Measurements from ENCODE around the gene SYNGR2. TPM values are rescaled to one million over a fixed set of nuclear protein-coding genes. Genes with fewer than 3 reads are reported as not detected.

Gene SYNGR2
- total and polyA plus RNA-seq, 9 of the 15 experiments (the other 6 are each of a cell fraction or from before 2014, with no cell fraction given): 1.4 to 173 (median 87.8) TPM

DNA sequence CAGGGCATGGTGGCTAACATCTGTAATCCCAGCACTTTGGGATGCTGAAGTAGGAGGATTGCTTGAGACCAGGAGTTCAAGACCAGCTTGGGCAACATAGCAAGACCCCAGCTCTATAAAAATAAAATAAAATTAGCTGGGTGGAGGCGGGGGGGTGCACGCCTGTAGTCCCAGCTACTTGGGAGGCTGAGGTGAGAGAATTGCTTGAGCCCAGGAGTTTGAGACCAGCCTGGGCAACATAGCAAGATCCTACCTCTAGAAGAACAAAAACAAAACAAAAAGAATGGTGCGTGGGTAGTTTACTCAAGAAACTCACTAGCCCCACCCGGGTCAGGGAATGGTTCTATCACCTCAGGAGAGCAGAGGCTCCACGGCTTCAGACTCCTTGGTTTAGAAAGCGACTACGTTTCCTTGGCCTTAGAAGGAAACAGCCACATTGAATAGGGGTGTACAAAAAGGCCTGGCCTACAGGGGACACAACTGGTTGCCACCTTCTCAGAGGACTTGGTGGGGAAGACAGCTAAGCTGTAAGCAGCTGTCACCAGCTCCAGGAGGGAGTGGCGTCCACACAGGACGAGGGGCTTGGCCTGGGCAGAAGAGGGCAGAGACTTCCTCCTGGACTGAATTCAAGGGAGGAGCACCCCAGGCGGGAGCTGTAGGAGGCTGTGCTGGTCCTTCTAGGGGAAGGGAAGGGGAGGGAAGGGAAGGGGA lies 17.8 kb downstream of the SYNGR2 start:
- 13% methylated on average over 10 of the region's 10 CpGs for WGBS (ENCODE audit: insufficient coverage, low coverage, missing lambda C conversion rate)
- Histone ChIP-seq H4K20me1 (replicated peaks; ENCODE audit: control insufficient read depth, insufficient read depth, low read length) (peaks cover 14% of the 10 kb centered on the region), H3K9ac (ENCODE audit: insufficient read depth in 1 of 2, low read depth in 2 of 2, low read length in 2 of 2) (peak overlapping the region; percentile 93 to 99), H3K4me1 (replicated peaks in 1 of 2; ENCODE audit: control insufficient read depth in 2 of 2, insufficient read depth in 2 of 2, low read length in 2 of 2) (peaks cover 22 to 53% of the 10 kb centered on the region in 2 experiments), H3K4me3 (peak overlapping the region; percentile 86), H3K36me3 (ENCODE audit: control insufficient read depth, insufficient read depth, low read length) (peaks cover 66% of the 10 kb centered on the region; the same call in 2 of the 3 replicates), H2AFZ (ENCODE audit: low read depth, low read length) (peak overlapping the region; percentile 54; the same call in 1 of the 2 replicates), H3K27ac (ENCODE audit: extremely low read depth, low read depth, low read length) (peak overlapping the region; percentile 89), H3K79me2 (ENCODE audit: control insufficient read depth, insufficient read depth, low read length) (peaks cover 83% of the 10 kb centered on the region), H3K9me3 (replicated peaks; ENCODE audit: control insufficient read depth, insufficient read depth, low read depth, low read length) (no peaks in the 10 kb centered on the region), H3K27me3 (ENCODE audit: control insufficient read depth in 2 of 2, insufficient read depth in 2 of 2, low read length in 2 of 2) (no peaks in the 10 kb centered on the region), H3K9me1 (ENCODE audit: control insufficient read depth, insufficient read depth, low read length) (no peaks in the 10 kb centered on the region), H3K4me2 (ENCODE audit: insufficient read depth, low read length) (peak overlapping the region; percentile 99)
- peak; percentile 53 for ATAC-seq
- DNase-seq (ENCODE audit: extremely low read depth in 1 of 4, low spot score in 3 of 4): peak; percentile 58 to 82 (median 75)
- TF ChIP-seq ZNF282 (CRISPR knock-in tag; IDR thresholded peaks at IDR 0.05) (peak; percentile 36; the same call in 1 of the 2 replicates), KDM1A (IDR thresholded peaks at IDR 0.05) (peak in 1 of 2 experiments; percentile 16; a peak in 1 of 4 replicates), SPI1 (IDR thresholded peaks at IDR 0.05; ENCODE audit: borderline replicate concordance, low read depth, low read length) (peak; percentile 21; the same call in 1 of the 2 replicates), RB1 (IDR thresholded peaks at IDR 0.05; ENCODE audit: low read depth) (peak; percentile 17; the same call in 1 of the 2 replicates), ZNF121 (CRISPR knock-in tag; conservative IDR thresholded peaks at IDR 0.05) (peak; percentile 82), SIN3A (IDR thresholded peaks at IDR 0.05; ENCODE audit: borderline replicate concordance in 2 of 2, control insufficient read depth in 1 of 2, low read depth in 2 of 2, low read length in 2 of 2) (0 out of 4 replicates have a peak, but pooled peaks of 1 of the 2 experiments have one; percentile 5), GABPB2 (CRISPR knock-in tag; conservative IDR thresholded peaks at IDR 0.05) (no peak)
- TF ChIP-seq, protein P1, sequence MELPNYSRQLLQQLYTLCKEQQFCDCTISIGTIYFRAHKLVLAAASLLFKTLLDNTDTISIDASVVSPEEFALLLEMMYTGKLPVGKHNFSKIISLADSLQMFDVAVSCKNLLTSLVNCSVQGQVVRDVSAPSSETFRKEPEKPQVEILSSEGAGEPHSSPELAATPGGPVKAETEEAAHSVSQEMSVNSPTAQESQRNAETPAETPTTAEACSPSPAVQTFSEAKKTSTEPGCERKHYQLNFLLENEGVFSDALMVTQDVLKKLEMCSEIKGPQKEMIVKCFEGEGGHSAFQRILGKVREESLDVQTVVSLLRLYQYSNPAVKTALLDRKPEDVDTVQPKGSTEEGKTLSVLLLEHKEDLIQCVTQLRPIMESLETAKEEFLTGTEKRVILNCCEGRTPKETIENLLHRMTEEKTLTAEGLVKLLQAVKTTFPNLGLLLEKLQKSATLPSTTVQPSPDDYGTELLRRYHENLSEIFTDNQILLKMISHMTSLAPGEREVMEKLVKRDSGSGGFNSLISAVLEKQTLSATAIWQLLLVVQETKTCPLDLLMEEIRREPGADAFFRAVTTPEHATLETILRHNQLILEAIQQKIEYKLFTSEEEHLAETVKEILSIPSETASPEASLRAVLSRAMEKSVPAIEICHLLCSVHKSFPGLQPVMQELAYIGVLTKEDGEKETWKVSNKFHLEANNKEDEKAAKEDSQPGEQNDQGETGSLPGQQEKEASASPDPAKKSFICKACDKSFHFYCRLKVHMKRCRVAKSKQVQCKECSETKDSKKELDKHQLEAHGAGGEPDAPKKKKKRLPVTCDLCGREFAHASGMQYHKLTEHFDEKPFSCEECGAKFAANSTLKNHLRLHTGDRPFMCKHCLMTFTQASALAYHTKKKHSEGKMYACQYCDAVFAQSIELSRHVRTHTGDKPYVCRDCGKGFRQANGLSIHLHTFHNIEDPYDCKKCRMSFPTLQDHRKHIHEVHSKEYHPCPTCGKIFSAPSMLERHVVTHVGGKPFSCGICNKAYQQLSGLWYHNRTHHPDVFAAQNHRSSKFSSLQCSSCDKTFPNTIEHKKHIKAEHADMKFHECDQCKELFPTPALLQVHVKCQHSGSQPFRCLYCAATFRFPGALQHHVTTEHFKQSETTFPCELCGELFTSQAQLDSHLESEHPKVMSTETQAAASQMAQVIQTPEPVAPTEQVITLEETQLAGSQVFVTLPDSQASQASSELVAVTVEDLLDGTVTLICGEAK (IDR thresholded peaks at IDR 0.05): 0 out of 2 replicates have a peak, but pooled peaks have one; percentile 18
- TF ChIP-seq, protein P1 (CRISPR knock-in tag; IDR thresholded peaks at IDR 0.05): no peak
- TF ChIP-seq, protein P2, sequence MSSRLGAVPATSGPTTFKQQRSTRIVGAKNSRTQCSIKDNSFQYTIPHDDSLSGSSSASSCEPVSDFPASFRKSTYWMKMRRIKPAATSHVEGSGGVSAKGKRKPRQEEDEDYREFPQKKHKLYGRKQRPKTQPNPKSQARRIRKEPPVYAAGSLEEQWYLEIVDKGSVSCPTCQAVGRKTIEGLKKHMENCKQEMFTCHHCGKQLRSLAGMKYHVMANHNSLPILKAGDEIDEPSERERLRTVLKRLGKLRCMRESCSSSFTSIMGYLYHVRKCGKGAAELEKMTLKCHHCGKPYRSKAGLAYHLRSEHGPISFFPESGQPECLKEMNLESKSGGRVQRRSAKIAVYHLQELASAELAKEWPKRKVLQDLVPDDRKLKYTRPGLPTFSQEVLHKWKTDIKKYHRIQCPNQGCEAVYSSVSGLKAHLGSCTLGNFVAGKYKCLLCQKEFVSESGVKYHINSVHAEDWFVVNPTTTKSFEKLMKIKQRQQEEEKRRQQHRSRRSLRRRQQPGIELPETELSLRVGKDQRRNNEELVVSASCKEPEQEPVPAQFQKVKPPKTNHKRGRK (tag; IDR thresholded peaks at IDR 0.05): no peak
- no TSS peak for BruUV-seq (replicated peaks)
- intact Hi-C loops (cut with micrococcal nuclease): loop anchor here (5.0 kb wide), 2 partner anchors 49 to 99 kb away; no protein-coding TSS in a partner anchor
- in situ Hi-C loops (cut with MboI): no loop called here
- POLR2A ChIA-PET: interaction anchor here (0.5 to 3.9 kb wide), 23 partner anchors 8 to 339 kb away, joined by 3 to 29 read pairs (median 4); partner anchors contain the start of gene TMC6
- FAIRE-seq: peak; percentile 49
- CTCF ChIA-PET (ENCODE audit: low intra/inter-chr PET ratio): no interaction called here

Measured in K562 (cell line).